WTC11 (cell line): ENCODE results near the gene ZNF672. TPM values are rescaled to one million over a fixed set of nuclear protein-coding genes. Genes with fewer than 3 reads are reported as not detected.

Experiments
- ATAC-seq: fragments of 200-7000 bp; cut with Tn5 transposase; 2 replicates; pipeline ENCODE4 v1.10.0; 2021; ENCODE audit warnings: mild to moderate bottlenecking, moderate library complexity
- CTCF ChIA-PET: fragments of 300-600 bp; sonication (Branson Sonifier 250); formaldehyde crosslinking; loops from one replicate; lab custom pipeline; 2021; ENCODE audit warnings: antibody characterized with exemption; lab: Charles Lee
- POLR2A ChIA-PET: fragments of 350-600 bp; sonication (Branson Sonifier 250); formaldehyde crosslinking; loops from one replicate; lab custom pipeline; 2021; ENCODE audit warnings: antibody characterized with exemption; lab: Charles Lee
- DNase-seq: peaks from one replicate; pipeline ENCODE4 v3.0.0; 2021; ENCODE audit warnings: low spot score
- H3K27ac Mint-ChIP-seq: 2 replicates; pipeline ENCODE4 v1.8.0; 2021; ENCODE audit warnings: mixed read lengths
- H3K27me3 Mint-ChIP-seq: 2 replicates; pipeline ENCODE4 v1.8.0; 2021; ENCODE audit warnings: low read depth, mild to moderate bottlenecking, moderate library complexity, mixed read lengths
- H3K36me3 Mint-ChIP-seq: 2 replicates; pipeline ENCODE4 v1.8.0; 2021; ENCODE audit warnings: mixed read lengths
- H3K4me1 Mint-ChIP-seq: 2 replicates; pipeline ENCODE4 v1.8.0; 2022; ENCODE audit warnings: mixed read lengths
- H3K4me3 Mint-ChIP-seq: 2 replicates; pipeline ENCODE4 v1.8.0; 2021; ENCODE audit warnings: mild to moderate bottlenecking, moderate library complexity, mixed read lengths
- H3K9me3 Mint-ChIP-seq: 2 replicates; pipeline ENCODE4 v1.8.0; 2021; ENCODE audit warnings: mixed read lengths
- AFF4 ChIP-seq: sonication (generic); formaldehyde crosslinking; IDR thresholded peaks from 2 replicates; pipeline ENCODE4 v1.8.1; 2023; ENCODE audit warnings: mild to moderate bottlenecking, missing genetic modification reagents, borderline replicate concordance
- ATF2 ChIP-seq: sonication (generic); formaldehyde crosslinking; IDR thresholded peaks from 2 replicates; pipeline ENCODE4 v1.8.1; 2022; ENCODE audit warnings: low read depth, missing genetic modification reagents, borderline replicate concordance
- ATF6 ChIP-seq: sonication (generic); formaldehyde crosslinking; IDR thresholded peaks from 2 replicates; pipeline ENCODE4 v1.8.1; 2023; ENCODE audit warnings: mild to moderate bottlenecking, missing genetic modification reagents
- E2F1 ChIP-seq: sonication (generic); formaldehyde crosslinking; IDR thresholded peaks from 2 replicates; pipeline ENCODE4 v1.8.0; 2022; ENCODE audit warnings: mild to moderate bottlenecking, missing genetic modification reagents
- FOXP1 ChIP-seq: sonication (generic); formaldehyde crosslinking; IDR thresholded peaks from 2 replicates; pipeline ENCODE4 v1.8.0; 2022; ENCODE audit warnings: missing genetic modification reagents, mild to moderate bottlenecking, moderate library complexity, borderline replicate concordance
- HMGA2 ChIP-seq: fragments of 250-450 bp; sonication (Bioruptor Pico); IDR thresholded peaks from 2 replicates; pipeline ENCODE4 v1.4.0; 2021; ENCODE audit warnings: mild to moderate bottlenecking, moderate library complexity
- MXD4 ChIP-seq: fragments of 250-450 bp; sonication (Bioruptor Pico); IDR thresholded peaks from 2 replicates; pipeline ENCODE4 v1.8.0; 2021; ENCODE audit warnings: mild to moderate bottlenecking, moderate library complexity, borderline replicate concordance
- NR2C2 ChIP-seq: sonication (generic); formaldehyde crosslinking; IDR thresholded peaks from 2 replicates; pipeline ENCODE4 v1.8.0; 2022; ENCODE audit warnings: mild to moderate bottlenecking, missing genetic modification reagents
- RORB ChIP-seq: fragments of 250-450 bp; sonication (Bioruptor Pico); IDR thresholded peaks from 2 replicates; pipeline ENCODE4 v1.9.0; 2021; ENCODE audit warnings: mild to moderate bottlenecking
- TEAD1 ChIP-seq: sonication (generic); formaldehyde crosslinking; IDR thresholded peaks from 2 replicates; pipeline ENCODE4 v1.8.0; 2022; ENCODE audit warnings: mild to moderate bottlenecking, missing genetic modification reagents
- ZBTB43 ChIP-seq: sonication (generic); formaldehyde crosslinking; IDR thresholded peaks from 2 replicates; pipeline ENCODE4 v1.8.1; 2023; ENCODE audit warnings: mild to moderate bottlenecking, missing genetic modification reagents
- ZNF121 ChIP-seq: sonication (generic); formaldehyde crosslinking; IDR thresholded peaks from 2 replicates; pipeline ENCODE4 v1.8.0; 2023; ENCODE audit warnings: missing genetic modification reagents
- ZNF138 ChIP-seq: sonication (generic); formaldehyde crosslinking; conservative IDR thresholded peaks from 2 replicates; pipeline ENCODE4 v1.8.1; 2022; ENCODE audit warnings: mild to moderate bottlenecking, moderate library complexity, missing genetic modification reagents
- ZNF416 ChIP-seq: fragments of 250-450 bp; sonication (Bioruptor Pico); IDR thresholded peaks from 2 replicates; pipeline ENCODE4 v1.9.0; 2021; ENCODE audit warnings: mild to moderate bottlenecking, inconsistent platforms
- ZNF512 ChIP-seq: sonication (generic); formaldehyde crosslinking; IDR thresholded peaks from 2 replicates; pipeline ENCODE4 v1.8.1; 2022; ENCODE audit warnings: missing genetic modification reagents, borderline replicate concordance
- ZNF532 ChIP-seq: fragments of 250-450 bp; sonication (Bioruptor Pico); IDR thresholded peaks from 2 replicates; pipeline ENCODE4 v1.9.0; 2021; ENCODE audit warnings: mild to moderate bottlenecking, borderline replicate concordance
- ZSCAN18 ChIP-seq: fragments of 250-450 bp; sonication (Bioruptor Pico); IDR thresholded peaks from 2 replicates; pipeline ENCODE4 v2.1.2; 2022; ENCODE audit warnings: mild to moderate bottlenecking, moderate library complexity
- total RNA-seq: library from RNA; stranded (reverse); gene quantifications from 3 replicates; pipeline ENCODE4 v1.2.3, GENCODE V29; 2021

The ZNF672 gene
- total RNA-seq, 1 experiment from 2014 or later: 37.9 TPM

- TF ChIP-seq ZSCAN18: no peak
- TF ChIP-seq HMGA2 (CRISPR knock-in tag): no peak
- TF ChIP-seq ZNF121 (CRISPR knock-in tag): no peak
- TF ChIP-seq AFF4 (CRISPR knock-in tag): no peak
- TF ChIP-seq FOXP1 (CRISPR knock-in tag): no peak
- no peak for TF ChIP-seq MXD4 (CRISPR knock-in tag)
These were observed 25.1 kb upstream of the ZNF672 start (continued) for GRCh38 chr1:248812736-248813425.

GRCh38 chr1:248813546-248813945 is 24.5 kb upstream of the ZNF672 start:
- H3K4me3 Mint-ChIP-seq: no peak overlapping the region
- no peak for TF ChIP-seq HMGA2 (CRISPR knock-in tag)
- no peak for TF ChIP-seq ZNF532 (CRISPR knock-in tag)
- TF ChIP-seq ATF2 (CRISPR knock-in tag): no peak
- TF ChIP-seq MXD4 (CRISPR knock-in tag): no peak
- no peak for TF ChIP-seq ZBTB43
- TF ChIP-seq ZNF512 (CRISPR knock-in tag): no peak
- TF ChIP-seq ZNF416 (CRISPR knock-in tag): no peak
- TF ChIP-seq FOXP1 (CRISPR knock-in tag): no peak
- TF ChIP-seq ZNF138 (CRISPR knock-in tag): no peak
- no peak for TF ChIP-seq NR2C2 (CRISPR knock-in tag)
- no peak for TF ChIP-seq RORB (CRISPR knock-in tag)
- TF ChIP-seq E2F1 (CRISPR knock-in tag): no peak
- no peak for TF ChIP-seq ATF6
- TF ChIP-seq TEAD1 (CRISPR knock-in tag): no peak

More at GRCh38 chr1:248813546-248813945, 24.5 kb upstream of the ZNF672 start:
- ChIA-PET POLR2A (no interaction called here), CTCF (interaction anchor here (1.0 kb wide), 1 partner anchor 24 kb away, joined by 3 read pairs; the partner anchor contains the start of gene ZNF672)
- H3K9me3 Mint-ChIP-seq: no peaks in the 10 kb centered on the region
- ATAC-seq: no peak
- DNase-seq: no peak
- H3K27ac Mint-ChIP-seq: no peak overlapping the region
- no peaks in the 10 kb centered on the region for H3K27me3 Mint-ChIP-seq
- peaks cover 43% of the 10 kb centered on the region for H3K36me3 Mint-ChIP-seq
- H3K4me1 Mint-ChIP-seq: peaks cover 18% of the 10 kb centered on the region
